SK-N-SH (cell line): ENCODE results near the gene RPS6KA2. TPM values are rescaled to one million over a fixed set of nuclear protein-coding genes. Genes with fewer than 3 reads are reported as not detected.
A peak's percentile ranks its signal among the peaks of the same experiment; 100 is the strongest.

Experiments used
- CTCF ChIA-PET: fragments of 300-600, 350-600 bp; formaldehyde crosslinking; extraction: SDS; loops from one replicate; lab custom pipeline; 2021; lab: Yijun Ruan, JAX
- POLR2A ChIA-PET: fragments of 350-600 bp; sonication (Branson Sonifier 250); formaldehyde crosslinking; extraction: SDS; loops from one replicate; lab custom pipeline; 2020; ENCODE audit warnings: antibody characterized with exemption, inconsistent platforms; lab: Yijun Ruan, JAX
- DNase-seq: peaks from one replicate; pipeline ENCODE4 v3.0.0; 2012
- H2AFZ ChIP-seq: fragments of 200-600 bp; sonication (generic); 2 replicates; pipeline ENCODE4 v1.8.1; 2016; ENCODE audit warnings: antibody characterized with exemption, mild to moderate bottlenecking, low read depth
- H3F3A ChIP-seq: fragments of 200-600 bp; sonication (generic); replicated peaks from 2 replicates; pipeline ENCODE3; 2016; ENCODE audit warnings: antibody characterized with exemption, mild to moderate bottlenecking; ENCODE audit not compliant: insufficient read depth
- H3K27ac ChIP-seq, 2 experiments: fragments of 200-500 bp in 1 of 2; fragments of 200-600 bp in 1 of 2; sonication (Bioruptor generic) in 1 of 2; sonication (generic), shearing (Covaris generic) in 1 of 2; 2 replicates each; pipeline versions ENCODE4 v1.5.1 to v1.6.1; 2014 to 2016; ENCODE audit warnings: low read depth in 2 of 2, inconsistent platforms in 1 of 2, low read length in 1 of 2, mild to moderate bottlenecking in 1 of 2, mixed read lengths in 1 of 2
- H3K27me3 ChIP-seq: fragments of 200-600 bp; sonication (generic), shearing (Covaris generic); 2 replicates; pipeline ENCODE4 v1.6.1; 2016; ENCODE audit warnings: mixed run types; ENCODE audit not compliant: insufficient read depth
- H3K36me3 ChIP-seq, 2 experiments: fragments of 200-500 bp in 1 of 2; fragments of 200-600 bp in 1 of 2; sonication (Bioruptor generic) in 1 of 2; sonication (generic) in 1 of 2; replicated peaks in 1 of 2; 2 replicates each; pipeline versions ENCODE3 to v1.5.1; 2014 to 2016; ENCODE audit warnings: low read length in 1 of 2, mild to moderate bottlenecking in 1 of 2; ENCODE audit not compliant: insufficient read depth in 2 of 2, control insufficient read depth in 1 of 2
- H3K4me1 ChIP-seq, 2 experiments: fragments of 200-500 bp in 1 of 2; fragments of 200-600 bp in 1 of 2; sonication (Bioruptor generic) in 1 of 2; sonication (generic), shearing (Covaris generic) in 1 of 2; 2 replicates each; pipeline versions ENCODE4 v1.5.1 to v1.6.1; 2014 to 2016; ENCODE audit warnings: low read depth in 1 of 2, low read length in 1 of 2, mixed run types in 1 of 2; ENCODE audit not compliant: insufficient read depth in 2 of 2, control insufficient read depth in 1 of 2
- H3K4me2 ChIP-seq: fragments of 200-600 bp; sonication (generic), shearing (Covaris generic); 2 replicates; pipeline ENCODE4 v1.6.1; 2017; ENCODE audit warnings: mixed run types
- H3K4me3 ChIP-seq, 2 experiments: fragments of 200-500 bp in 1 of 2; fragments of 200-600 bp in 1 of 2; sonication (Bioruptor generic) in 1 of 2; sonication (generic), shearing (Covaris generic) in 1 of 2; 2 replicates each; pipeline versions ENCODE4 v1.5.1 to v1.8.1; 2014 to 2016; ENCODE audit warnings: low read depth in 2 of 2, inconsistent platforms in 1 of 2, low read length in 1 of 2, mild to moderate bottlenecking in 1 of 2, mixed read lengths in 1 of 2, moderate library complexity in 1 of 2
- H3K79me2 ChIP-seq: fragments of 200-600 bp; sonication (generic); 2 replicates; pipeline ENCODE4 v1.8.1; 2017; ENCODE audit warnings: mild to moderate bottlenecking; ENCODE audit not compliant: insufficient read depth
- H3K9ac ChIP-seq: fragments of 200-600 bp; sonication (generic); 2 replicates; pipeline ENCODE4 v1.6.1; 2017; ENCODE audit warnings: mixed run types
- H3K9me2 ChIP-seq: fragments of 200-600 bp; sonication (generic); 2 replicates; pipeline ENCODE4 v1.6.1; 2017; ENCODE audit warnings: mixed run types
- H3K9me3 ChIP-seq: fragments of 200-600 bp; sonication (generic); 2 replicates; pipeline ENCODE4 v1.6.1; 2017; ENCODE audit warnings: mixed run types, mild to moderate bottlenecking, moderate library complexity
- H4K20me1 ChIP-seq: fragments of 200-600 bp; sonication (generic); 2 replicates; pipeline ENCODE4 v1.6.1; 2017; ENCODE audit warnings: mild to moderate bottlenecking, mixed run types; ENCODE audit not compliant: insufficient read depth
- CHD2 ChIP-seq: fragments of 150-350 bp; IDR thresholded peaks from 2 replicates; pipeline ENCODE4 v1.6.1; 2018; ENCODE audit warnings: low read length; ENCODE audit not compliant: partially characterized antibody
- EP300 ChIP-seq, 2 experiments: IDR thresholded peaks; 2 replicates each; pipeline versions ENCODE4 v1.4.0 to v1.6.1; 2012; ENCODE audit warnings: borderline replicate concordance in 1 of 2, low read depth in 1 of 2, low read length in 1 of 2
- FOXJ3 ChIP-seq: sonication (generic); formaldehyde crosslinking; IDR thresholded peaks from 2 replicates; pipeline ENCODE4 v1.5.1; 2020; ENCODE audit warnings: mild to moderate bottlenecking, missing genetic modification reagents
- GATA2 ChIP-seq: sonication (generic); formaldehyde crosslinking; IDR thresholded peaks from 2 replicates; pipeline ENCODE4 v1.5.0; 2020; ENCODE audit warnings: mild to moderate bottlenecking, missing genetic modification reagents
- IRF3 ChIP-seq: fragments of 150-350 bp; IDR thresholded peaks from 2 replicates; pipeline ENCODE4 v1.6.1; 2016; ENCODE audit warnings: mild to moderate bottlenecking, low read depth, low read length
- MXI1 ChIP-seq: IDR thresholded peaks from 2 replicates; pipeline ENCODE4 v1.6.1; 2012; ENCODE audit warnings: mild to moderate bottlenecking, low read depth, low read length, improper control_type of control experiment
- PBX3 ChIP-seq: IDR thresholded peaks from 2 replicates; pipeline ENCODE4; 2012
- RAD21 ChIP-seq: IDR thresholded peaks from 2 replicates; pipeline ENCODE4 v1.6.1; 2012; ENCODE audit warnings: mild to moderate bottlenecking, low read length
- RCOR1 ChIP-seq: fragments of 150-350 bp; IDR thresholded peaks from 2 replicates; pipeline ENCODE4 v1.6.1; 2017; ENCODE audit warnings: antibody characterized with exemption, low read length
- RXRA ChIP-seq: IDR thresholded peaks from 2 replicates; pipeline ENCODE4 v1.4.0; 2012; ENCODE audit warnings: low read depth, mild to moderate bottlenecking, borderline replicate concordance
- SMC3 ChIP-seq: IDR thresholded peaks from 2 replicates; pipeline ENCODE4 v1.6.1; 2012; ENCODE audit warnings: low read depth, low read length, improper control_type of control experiment
- TEAD4 ChIP-seq: IDR thresholded peaks from 2 replicates; pipeline ENCODE4 v1.4.0; 2012; ENCODE audit warnings: mild to moderate bottlenecking, borderline replicate concordance; ENCODE audit not compliant: insufficient read depth
- USF1 ChIP-seq: IDR thresholded peaks from 2 replicates; pipeline ENCODE4 v1.4.0; 2012; ENCODE audit warnings: low read depth, borderline replicate concordance
- USF2 ChIP-seq: fragments of 150-350 bp; IDR thresholded peaks from 2 replicates; pipeline ENCODE4 v1.6.1; 2017; ENCODE audit warnings: antibody characterized with exemption, low read length, low read depth, borderline replicate concordance
- WGBS: methylation state at CpG from one replicate; pipeline ENCODE4 v1.1.6; 2017; ENCODE audit warnings: low lambda C conversion rate; 5-methylcytosine and 5-hydroxymethylcytosine counted together
- polyA plus RNA-seq, 3 experiments: library from polyadenylated mRNA; depleted of rRNA; stranded (reverse); fragments of >200 nt; gene quantifications; 2 replicates each; pipeline ENCODE4 v1.2.3, GENCODE V29; 2012

The RPS6KA2 gene
- polyA plus RNA-seq, 1 of the 3 experiments (the other 2 are of a cell fraction): 59.5 TPM

GRCh38 chr6:166500246-166500645, 126.8 kb downstream of the RPS6KA2 start:
- Histone ChIP-seq H3K36me3 (peaks cover 21 to 86% of the 10 kb centered on the region in 2 experiments), H3K4me3 (no peak overlapping the region), H3K9ac (no peak overlapping the region), H2AFZ (no peak overlapping the region), H3K9me3 (no peaks in the 10 kb centered on the region), H3K4me2 (no peak overlapping the region), H4K20me1 (no peaks in the 10 kb centered on the region), H3K27me3 (no peaks in the 10 kb centered on the region)
- WGBS: 58% methylated on average over 5 of the region's 7 CpGs
- POLR2A ChIA-PET: interaction anchor here (1.3 kb wide), 1 partner anchor 10 kb away, joined by 8 read pairs; no protein-coding TSS in a partner anchor
- DNase-seq: peak; percentile 91
- TF ChIP-seq GATA2 (CRISPR knock-in tag): peak; percentile 52; the same call in 1 of the 2 replicates
- no peak for TF ChIP-seq IRF3
- TF ChIP-seq FOXJ3 (CRISPR knock-in tag): peak; percentile 67; the same call in 1 of the 2 replicates
- no peak for TF ChIP-seq PBX3
- TF ChIP-seq TEAD4: no peak
- no peak for TF ChIP-seq SMC3
- peak; percentile 61; the same call in 1 of the 2 replicates for TF ChIP-seq USF1
- TF ChIP-seq EP300 (IDR thresholded peaks at IDR 0.05; ENCODE audit: borderline replicate concordance in 1 of 2, low read depth in 1 of 2, low read length in 1 of 2): peak in 1 of 2 experiments; percentile 81; a peak in 1 of 4 replicates
- peak; percentile 32; the same call in 1 of the 2 replicates for TF ChIP-seq RAD21
- no peak for TF ChIP-seq RXRA
- peak; percentile 80 for TF ChIP-seq CHD2
- TF ChIP-seq MXI1: peak; percentile 73; the same call in 1 of the 2 replicates
- TF ChIP-seq RCOR1: peak; percentile 91
- TF ChIP-seq USF2: peak; percentile 36; the same call in 1 of the 2 replicates
- TF ChIP-seq, all 33 proteins: peak for 9
- H3K4me1 ChIP-seq: peaks cover 0 to 50% of the 10 kb centered on the region in 2 experiments; a peak in 2 of 4 replicates
- no peaks in the 10 kb centered on the region for H3K9me2 ChIP-seq
- no peaks in the 10 kb centered on the region for H3K79me2 ChIP-seq
- no peaks in the 10 kb centered on the region for H3F3A ChIP-seq
- CTCF ChIA-PET: interaction anchor here (1.4 kb wide), 1 partner anchor 63 kb away, joined by 3 read pairs; no protein-coding TSS in a partner anchor
- H3K27ac ChIP-seq: peak overlapping the region in 1 of 2 experiments; percentile 96; a peak in 2 of 4 replicates
